WTC11 (cell line): ENCODE results near the gene KDM2B. TPM values are rescaled to one million over a fixed set of nuclear protein-coding genes. Genes with fewer than 3 reads are reported as not detected.

Experiments
- ATAC-seq: fragments of 200-7000 bp; cut with Tn5 transposase; 2 replicates; pipeline ENCODE4 v1.10.0; 2021; ENCODE audit warnings: mild to moderate bottlenecking, moderate library complexity
- CTCF ChIA-PET: fragments of 300-600 bp; sonication (Branson Sonifier 250); formaldehyde crosslinking; loops from one replicate; lab custom pipeline; 2021; ENCODE audit warnings: antibody characterized with exemption; lab: Charles Lee
- POLR2A ChIA-PET: fragments of 350-600 bp; sonication (Branson Sonifier 250); formaldehyde crosslinking; loops from one replicate; lab custom pipeline; 2021; ENCODE audit warnings: antibody characterized with exemption; lab: Charles Lee
- DNase-seq: peaks from one replicate; pipeline ENCODE4 v3.0.0; 2021; ENCODE audit warnings: low spot score
- H3K27ac Mint-ChIP-seq: 2 replicates; pipeline ENCODE4 v1.8.0; 2021; ENCODE audit warnings: mixed read lengths
- H3K27me3 Mint-ChIP-seq: 2 replicates; pipeline ENCODE4 v1.8.0; 2021; ENCODE audit warnings: low read depth, mild to moderate bottlenecking, moderate library complexity, mixed read lengths
- H3K36me3 Mint-ChIP-seq: 2 replicates; pipeline ENCODE4 v1.8.0; 2021; ENCODE audit warnings: mixed read lengths
- H3K4me1 Mint-ChIP-seq: 2 replicates; pipeline ENCODE4 v1.8.0; 2022; ENCODE audit warnings: mixed read lengths
- H3K4me3 Mint-ChIP-seq: 2 replicates; pipeline ENCODE4 v1.8.0; 2021; ENCODE audit warnings: mild to moderate bottlenecking, moderate library complexity, mixed read lengths
- H3K9me3 Mint-ChIP-seq: 2 replicates; pipeline ENCODE4 v1.8.0; 2021; ENCODE audit warnings: mixed read lengths
- ATF1 ChIP-seq: sonication (generic); formaldehyde crosslinking; IDR thresholded peaks from 2 replicates; pipeline ENCODE4 v1.8.1; 2023; ENCODE audit warnings: mild to moderate bottlenecking, moderate library complexity, missing genetic modification reagents
- CBFB ChIP-seq: sonication (generic); formaldehyde crosslinking; IDR thresholded peaks from 2 replicates; pipeline ENCODE4 v1.8.1; 2022; ENCODE audit warnings: mild to moderate bottlenecking, low read depth, missing genetic modification reagents
- E2F1 ChIP-seq: sonication (generic); formaldehyde crosslinking; IDR thresholded peaks from 2 replicates; pipeline ENCODE4 v1.8.0; 2022; ENCODE audit warnings: mild to moderate bottlenecking, missing genetic modification reagents
- FOXK1 ChIP-seq: sonication (generic); formaldehyde crosslinking; IDR thresholded peaks from 2 replicates; pipeline ENCODE4 v1.8.0; 2022; ENCODE audit warnings: mild to moderate bottlenecking, moderate library complexity, missing genetic modification reagents
- GABPB1 ChIP-seq: sonication (generic); formaldehyde crosslinking; IDR thresholded peaks from 2 replicates; pipeline ENCODE4 v1.8.1; 2023; ENCODE audit warnings: mild to moderate bottlenecking, missing genetic modification reagents
- IRF2 ChIP-seq: sonication (generic); formaldehyde crosslinking; IDR thresholded peaks from 2 replicates; pipeline ENCODE4 v1.8.0; 2022; ENCODE audit warnings: low read depth, missing genetic modification reagents, borderline replicate concordance
- JUN ChIP-seq: sonication (generic); formaldehyde crosslinking; IDR thresholded peaks from 2 replicates; pipeline ENCODE4 v1.8.0; 2023; ENCODE audit warnings: mild to moderate bottlenecking, missing genetic modification reagents
- MAX ChIP-seq: sonication (generic); formaldehyde crosslinking; IDR thresholded peaks from 2 replicates; pipeline ENCODE4 v1.8.0; 2022; ENCODE audit warnings: mild to moderate bottlenecking, missing genetic modification reagents
- MXD4 ChIP-seq: fragments of 250-450 bp; sonication (Bioruptor Pico); IDR thresholded peaks from 2 replicates; pipeline ENCODE4 v1.8.0; 2021; ENCODE audit warnings: mild to moderate bottlenecking, moderate library complexity, borderline replicate concordance
- MYBL2 ChIP-seq: sonication (generic); formaldehyde crosslinking; IDR thresholded peaks from 2 replicates; pipeline ENCODE4 v1.8.1; 2023; ENCODE audit warnings: mild to moderate bottlenecking, moderate library complexity, missing genetic modification reagents
- NFYB ChIP-seq: sonication (generic); formaldehyde crosslinking; conservative IDR thresholded peaks from 2 replicates; pipeline ENCODE4 v1.8.0; 2022; ENCODE audit warnings: low read depth, missing genetic modification reagents
- OVOL2 ChIP-seq: fragments of 250-450 bp; sonication (Bioruptor Pico); IDR thresholded peaks from 2 replicates; pipeline ENCODE4 v1.9.0; 2021; ENCODE audit warnings: mild to moderate bottlenecking, borderline replicate concordance
- SMAD3 ChIP-seq: sonication (generic); formaldehyde crosslinking; IDR thresholded peaks from 2 replicates; pipeline ENCODE4 v1.8.0; 2022; ENCODE audit warnings: missing genetic modification reagents, mild to moderate bottlenecking, borderline replicate concordance
- SOX15 ChIP-seq: fragments of 250-450 bp; sonication (Bioruptor Pico); IDR thresholded peaks from 2 replicates; pipeline ENCODE4 v1.9.0; 2021; ENCODE audit warnings: mild to moderate bottlenecking
- ZNF416 ChIP-seq: fragments of 250-450 bp; sonication (Bioruptor Pico); IDR thresholded peaks from 2 replicates; pipeline ENCODE4 v1.9.0; 2021; ENCODE audit warnings: mild to moderate bottlenecking, inconsistent platforms
- ZNF423 ChIP-seq: fragments of 250-450 bp; sonication (Bioruptor Pico); IDR thresholded peaks from 2 replicates; pipeline ENCODE4 v2.1.2; 2022; ENCODE audit warnings: mild to moderate bottlenecking, moderate library complexity
- ZNF671 ChIP-seq: fragments of 250-450 bp; sonication (Bioruptor Pico); IDR thresholded peaks from 2 replicates; pipeline ENCODE4 v1.8.0; 2021; ENCODE audit warnings: mild to moderate bottlenecking
- microRNA-seq: library from miRNA; unstranded; fragments of <30 nt; microRNA quantifications from one replicate; pipeline ENCODE4 v1.2.0, GENCODE V29; 2022; ENCODE audit warnings: borderline number of aligned reads
- total RNA-seq: library from RNA; stranded (reverse); gene quantifications from 3 replicates; pipeline ENCODE4 v1.2.3, GENCODE V29; 2021
- TF ChIP-seq, protein P1 (sequence below): fragments of 250-450 bp; sonication (Bioruptor Pico); IDR thresholded peaks from 2 replicates; pipeline ENCODE4 v2.1.2; 2022; ENCODE audit warnings: mild to moderate bottlenecking, moderate library complexity
- TF ChIP-seq, protein P2 (sequence below): sonication (generic); formaldehyde crosslinking; IDR thresholded peaks from 2 replicates; pipeline ENCODE4 v1.8.1; 2022; ENCODE audit warnings: low read depth, missing genetic modification reagents, borderline replicate concordance

Gene KDM2B
- total RNA-seq, 1 experiment from 2014 or later, result 147 TPM

GRCh38 chr12:121379945-121380344, 200.9 kb downstream of the KDM2B start:
- ChIA-PET POLR2A (no interaction called here), CTCF (no interaction called here)
- H3K27ac Mint-ChIP-seq, result no peak overlapping the region
- no peak for TF ChIP-seq OVOL2
- no peak for TF ChIP-seq E2F1 (CRISPR knock-in tag)
- no peak for TF ChIP-seq MAX (CRISPR knock-in tag)
- no peak for TF ChIP-seq MYBL2
- TF ChIP-seq IRF2 (CRISPR knock-in tag), result no peak
- no peak for TF ChIP-seq ZNF423 (CRISPR knock-in tag)
- no peak for TF ChIP-seq GABPB1
- TF ChIP-seq NFYB (CRISPR knock-in tag), result no peak
- TF ChIP-seq, protein P1, sequence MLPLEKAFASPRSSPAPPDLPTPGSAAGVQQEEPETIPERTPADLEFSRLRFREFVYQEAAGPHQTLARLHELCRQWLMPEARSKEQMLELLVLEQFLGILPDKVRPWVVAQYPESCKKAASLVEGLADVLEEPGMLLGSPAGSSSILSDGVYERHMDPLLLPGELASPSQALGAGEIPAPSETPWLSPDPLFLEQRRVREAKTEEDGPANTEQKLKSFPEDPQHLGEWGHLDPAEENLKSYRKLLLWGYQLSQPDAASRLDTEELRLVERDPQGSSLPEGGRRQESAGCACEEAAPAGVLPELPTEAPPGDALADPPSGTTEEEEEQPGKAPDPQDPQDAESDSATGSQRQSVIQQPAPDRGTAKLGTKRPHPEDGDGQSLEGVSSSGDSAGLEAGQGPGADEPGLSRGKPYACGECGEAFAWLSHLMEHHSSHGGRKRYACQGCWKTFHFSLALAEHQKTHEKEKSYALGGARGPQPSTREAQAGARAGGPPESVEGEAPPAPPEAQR (CRISPR knock-in tag), result no peak
- no peak for TF ChIP-seq FOXK1
- no peak for TF ChIP-seq SMAD3
- no peak for TF ChIP-seq JUN (CRISPR knock-in tag)
- no peak for TF ChIP-seq MXD4
- no peak for TF ChIP-seq ZNF671 (CRISPR knock-in tag)
- no peak for TF ChIP-seq CBFB (CRISPR knock-in tag)
- no peak for TF ChIP-seq ATF1 (CRISPR knock-in tag)
- no peak for TF ChIP-seq SOX15 (CRISPR knock-in tag)
- TF ChIP-seq ZNF416, result no peak
- TF ChIP-seq, protein P2, sequence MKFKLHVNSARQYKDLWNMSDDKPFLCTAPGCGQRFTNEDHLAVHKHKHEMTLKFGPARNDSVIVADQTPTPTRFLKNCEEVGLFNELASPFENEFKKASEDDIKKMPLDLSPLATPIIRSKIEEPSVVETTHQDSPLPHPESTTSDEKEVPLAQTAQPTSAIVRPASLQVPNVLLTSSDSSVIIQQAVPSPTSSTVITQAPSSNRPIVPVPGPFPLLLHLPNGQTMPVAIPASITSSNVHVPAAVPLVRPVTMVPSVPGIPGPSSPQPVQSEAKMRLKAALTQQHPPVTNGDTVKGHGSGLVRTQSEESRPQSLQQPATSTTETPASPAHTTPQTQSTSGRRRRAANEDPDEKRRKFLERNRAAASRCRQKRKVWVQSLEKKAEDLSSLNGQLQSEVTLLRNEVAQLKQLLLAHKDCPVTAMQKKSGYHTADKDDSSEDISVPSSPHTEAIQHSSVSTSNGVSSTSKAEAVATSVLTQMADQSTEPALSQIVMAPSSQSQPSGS (CRISPR knock-in tag), result no peak
- ATAC-seq (no peak), DNase-seq (no peak)
- H3K36me3 Mint-ChIP-seq, result no peaks in the 10 kb centered on the region
- peaks cover 4% of the 10 kb centered on the region for H3K27me3 Mint-ChIP-seq
- H3K4me1 Mint-ChIP-seq, result no peaks in the 10 kb centered on the region
- H3K4me3 Mint-ChIP-seq, result no peak overlapping the region
- H3K9me3 Mint-ChIP-seq, result peaks cover 5% of the 10 kb centered on the region

Small RNA genes lying within 50 kb of the gene (microRNA-seq; reads per million reads assigned to microRNA genes)
- gene MIR7107, result not detected

Other genes starting within 250 kb of the KDM2B start
- gene ANAPC5, start 228.6 kb downstream of the KDM2B start, total RNA-seq, result 98.5 to 116 TPM (median 104 TPM) in 3 replicates
- gene RNF34, start 180.9 kb downstream of the KDM2B start, total RNA-seq, result 42.8 to 53.6 TPM (median 51.0 TPM) in 3 replicates
- gene ORAI1, start 45.5 kb upstream of the KDM2B start, total RNA-seq, result 27.7 to 28.9 TPM (median 28.6 TPM) in 3 replicates
- 0.37 to 0.80 TPM (median 0.50 TPM) in 3 replicates for gene MORN3, start 88.6 kb upstream of the KDM2B start, total RNA-seq
- 30.7 to 36.9 TPM (median 33.6 TPM) in 3 replicates for gene TMEM120B, start 131.7 kb upstream of the KDM2B start, total RNA-seq
- gene RHOF, start 212.7 kb upstream of the KDM2B start, total RNA-seq, result 35.8 to 45.3 TPM (median 36.2 TPM) in 3 replicates
- gene SETD1B, start 223.0 kb upstream of the KDM2B start, total RNA-seq, result 18.0 to 19.5 TPM (median 18.4 TPM) in 3 replicates